IMR-90 (cell line): ENCODE results near the gene COL9A3. TPM values are rescaled to one million over a fixed set of nuclear protein-coding genes. Genes with fewer than 3 reads are reported as not detected.

Experiments used
- ATAC-seq: fragments of 200-7000 bp; cut with Tn5 transposase; 2 replicates; pipeline ENCODE4 v1.9.1; 2020; ENCODE audit warnings: low read depth, mild to moderate bottlenecking, moderate library complexity
- BruUV-seq: library from RNA; stranded (reverse); fragments of 400-500 nt; replicated peaks from 2 replicates; lab custom pipeline; 2021; lab: Mats Ljungman, UMichigan
- CTCF ChIA-PET: fragments of 300-600 bp; formaldehyde crosslinking; extraction: SDS; loops from one replicate; lab custom pipeline; 2021; ENCODE audit warnings: antibody characterized with exemption; lab: Yijun Ruan, JAX
- POLR2A ChIA-PET: fragments of 300-600 bp; sonication (Branson Sonifier 250); formaldehyde crosslinking; loops from one replicate; lab custom pipeline; 2022; ENCODE audit warnings: antibody characterized with exemption; ENCODE audit not compliant: unreplicated experiment; lab: Charles Lee
- DNase-seq: peaks from one replicate; pipeline ENCODE4 v3.0.0; 2013
- H2AFZ ChIP-seq: replicated peaks from 2 replicates; pipeline ENCODE3; 2013; ENCODE audit warnings: low read length, mild to moderate bottlenecking; ENCODE audit not compliant: poor library complexity
- H2AK5ac ChIP-seq: 2 replicates; pipeline ENCODE4 v1.6.1; 2013; ENCODE audit warnings: low read depth, low read length, inconsistent platforms
- H2AK9ac ChIP-seq: replicated peaks from 2 replicates; pipeline ENCODE3; 2013; ENCODE audit warnings: mild to moderate bottlenecking, low read depth, low read length, moderate library complexity; ENCODE audit not compliant: poor library complexity
- H2BK120ac ChIP-seq: 2 replicates; pipeline ENCODE4 v1.6.1; 2013; ENCODE audit warnings: low read depth, low read length, inconsistent platforms
- H2BK15ac ChIP-seq: 3 replicates; pipeline ENCODE4 v1.6.1; 2013; ENCODE audit warnings: low read depth, low read length, inconsistent platforms
- H2BK20ac ChIP-seq: 2 replicates; pipeline ENCODE4 v1.6.1; 2013; ENCODE audit warnings: low read depth, mild to moderate bottlenecking, inconsistent platforms, low read length, moderate library complexity
- H2BK5ac ChIP-seq: 2 replicates; pipeline ENCODE4 v1.6.1; 2013; ENCODE audit warnings: mild to moderate bottlenecking, low read depth, low read length, inconsistent platforms; ENCODE audit not compliant: poor library complexity, severe bottlenecking
- H3K14ac ChIP-seq: replicated peaks from 2 replicates; pipeline ENCODE4 v1.6.1; 2013; ENCODE audit warnings: low read depth, low read length, inconsistent platforms
- H3K18ac ChIP-seq: 2 replicates; pipeline ENCODE4 v1.6.1; 2013; ENCODE audit warnings: low read depth, low read length, control low read depth
- H3K23ac ChIP-seq: 2 replicates; pipeline ENCODE4 v1.6.1; 2013; ENCODE audit warnings: low read depth, low read length, inconsistent platforms
- H3K27ac ChIP-seq: 2 replicates; pipeline ENCODE4 v1.5.1; 2013; ENCODE audit warnings: mild to moderate bottlenecking, control low read depth, low read length; ENCODE audit not compliant: insufficient read depth
- H3K27me3 ChIP-seq: 2 replicates; pipeline ENCODE4 v1.6.1; 2013; ENCODE audit warnings: low read length; ENCODE audit not compliant: control insufficient read depth, insufficient read depth
- H3K36me3 ChIP-seq: 2 replicates; pipeline ENCODE4 v1.6.1; 2013; ENCODE audit warnings: low read length, mixed read lengths; ENCODE audit not compliant: control insufficient read depth, insufficient read depth
- H3K4ac ChIP-seq: 2 replicates; pipeline ENCODE4 v1.6.1; 2013; ENCODE audit warnings: low read depth, low read length, inconsistent platforms
- H3K4me1 ChIP-seq: 2 replicates; pipeline ENCODE4 v1.6.1; 2013; ENCODE audit warnings: low read length, mixed read lengths; ENCODE audit not compliant: control insufficient read depth, insufficient read depth
- H3K4me2 ChIP-seq: 2 replicates; pipeline ENCODE4 v1.6.1; 2013; ENCODE audit warnings: low read depth, mild to moderate bottlenecking, control low read depth, low read length, moderate library complexity
- H3K4me3 ChIP-seq: 2 replicates; pipeline ENCODE4 v1.5.1; 2013; ENCODE audit warnings: low read depth, mild to moderate bottlenecking, control low read depth, low read length, moderate library complexity; ENCODE audit not compliant: insufficient read depth
- H3K56ac ChIP-seq: 2 replicates; pipeline ENCODE4 v1.6.1; 2013; ENCODE audit warnings: low read length, inconsistent platforms; ENCODE audit not compliant: insufficient read depth; ENCODE audit errors: extremely low read depth
- H3K79me1 ChIP-seq, 2 experiments: 2 replicates each; pipeline ENCODE4 v1.6.1; 2013; ENCODE audit warnings: low read length in 2 of 2, inconsistent platforms in 1 of 2, low read depth in 1 of 2
- H3K9ac ChIP-seq: 2 replicates; pipeline ENCODE4 v1.6.1; 2013; ENCODE audit warnings: low read depth, low read length, control low read depth
- H3K9me1 ChIP-seq: 2 replicates; pipeline ENCODE4 v1.6.1; 2013; ENCODE audit warnings: low read length, inconsistent platforms; ENCODE audit not compliant: insufficient read depth
- H3K9me3 ChIP-seq: 2 replicates; pipeline ENCODE4 v1.6.1; 2013; ENCODE audit warnings: low read length; ENCODE audit not compliant: control insufficient read depth, insufficient read depth
- H4K20me1 ChIP-seq: 2 replicates; pipeline ENCODE4 v1.6.1; 2013; ENCODE audit warnings: low read length, inconsistent platforms; ENCODE audit not compliant: insufficient read depth
- H4K5ac ChIP-seq: 2 replicates; pipeline ENCODE4 v1.6.1; 2013; ENCODE audit warnings: mild to moderate bottlenecking, low read depth, low read length, control low read depth
- H4K8ac ChIP-seq, 2 experiments: 2 replicates each; pipeline ENCODE4 v1.6.1; 2013; ENCODE audit warnings: low read depth in 2 of 2, low read length in 2 of 2, control low read depth in 1 of 2, inconsistent platforms in 1 of 2
- H4K91ac ChIP-seq: 2 replicates; pipeline ENCODE4 v1.6.1; 2013; ENCODE audit warnings: low read depth, low read length, inconsistent platforms; ENCODE audit not compliant: insufficient read depth
- BHLHE40 ChIP-seq: fragments of 150-350 bp; IDR thresholded peaks from 2 replicates; pipeline ENCODE4 v1.6.1; 2016; ENCODE audit warnings: mild to moderate bottlenecking, low read depth, low read length
- MAFK ChIP-seq: IDR thresholded peaks from 2 replicates; pipeline ENCODE4 v1.6.1; 2012; ENCODE audit warnings: low read depth, low read length, improper control_type of control experiment
- RCOR1 ChIP-seq: IDR thresholded peaks from 2 replicates; pipeline ENCODE4 v1.6.1; 2012; ENCODE audit warnings: mild to moderate bottlenecking, low read length, improper control_type of control experiment; ENCODE audit not compliant: insufficient replicate concordance
- WGBS, 2 experiments: methylation state at CpG; one replicate each; pipeline versions ENCODE4 v1.1.5 to v1.1.7; 2013; ENCODE audit warnings: missing lambda C conversion rate in 2 of 2; ENCODE audit not compliant: insufficient read length in 1 of 2; ENCODE audit errors: extremely low coverage in 2 of 2; 5-methylcytosine and 5-hydroxymethylcytosine counted together
- dilution Hi-C: fragments of 300-500 bp; cut with HindIII; formaldehyde crosslinking; loops from one replicate; pipeline ENCODE4 v1.14.3; 2018; ENCODE audit warnings: low sequenced_read_pairs; ENCODE audit not compliant: unreplicated experiment
- in situ Hi-C: fragments of 300-500 bp; cut with MboI; formaldehyde crosslinking; loops from 3 replicates; pipeline ENCODE4 v1.14.3; 2019; ENCODE audit warnings: low sequenced_read_pairs, inconsistent platforms, mixed read lengths
- intact Hi-C: fragments of 100-400 bp; cut with micrococcal nuclease; formaldehyde crosslinking; loops from 2 replicates; pipeline ENCODE4 v1.10.0; 2022
- polyA plus RNA-seq, 3 experiments: library from polyadenylated mRNA; depleted of rRNA; stranded (reverse); fragments of >200 nt; gene quantifications; 2 replicates each; pipeline ENCODE4 v1.2.3, GENCODE V29; 2012; ENCODE audit warnings: low replicate concordance in 1 of 3
- total RNA-seq: library from RNA; depleted of rRNA; stranded (reverse); fragments of >200 nt; gene quantifications from 2 replicates; pipeline ENCODE4 v1.2.3, GENCODE V29; 2012
- TF ChIP-seq, protein P1 (sequence below): fragments of 150-350 bp; IDR thresholded peaks from 2 replicates; pipeline ENCODE4 v1.6.1; 2016; ENCODE audit warnings: low read depth, mild to moderate bottlenecking, low read length, moderate library complexity, borderline replicate concordance

The COL9A3 gene
- total and polyA plus RNA-seq, 2 of the 4 experiments (the other 2 are of a cell fraction): 0.36 to 1.4 TPM

DNA sequence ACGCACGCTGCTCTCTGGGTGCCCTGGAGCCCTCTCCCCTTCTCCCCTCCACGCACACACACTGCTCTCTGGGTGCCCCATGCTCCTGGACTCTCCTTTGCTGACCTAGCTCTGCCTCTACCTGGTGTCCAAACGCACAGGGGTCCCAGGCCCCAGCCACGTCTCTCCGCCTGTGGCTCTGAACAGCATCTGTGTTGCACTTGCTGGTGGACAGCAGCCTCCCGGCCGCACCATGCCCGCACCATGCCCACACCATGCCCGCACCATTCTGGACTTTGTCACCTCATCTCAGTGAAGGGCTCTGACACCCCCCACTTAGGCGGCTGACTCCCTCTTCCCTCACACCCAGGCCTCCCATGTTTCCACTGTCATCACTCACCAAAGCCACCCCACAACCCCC, 23.0 kb downstream of the COL9A3 start:
- in situ Hi-C loops: no loop called here
- Histone ChIP-seq H3K36me3 (no peaks in the 10 kb centered on the region), H3K4me3 (no peak overlapping the region), H2BK20ac (no peak overlapping the region), H3K9me1 (no peaks in the 10 kb centered on the region), H3K56ac (no peak overlapping the region), H3K27me3 (no peaks in the 10 kb centered on the region; the same call in 1 of the 2 replicates), H3K4ac (no peak overlapping the region), H3K18ac (no peak overlapping the region), H2BK120ac (no peak overlapping the region), H3K9me3 (no peaks in the 10 kb centered on the region), H2AK9ac (no peak overlapping the region), H3K14ac (no peak overlapping the region), H3K9ac (no peak overlapping the region), H2BK15ac (no peak overlapping the region), H3K4me2 (no peak overlapping the region), H4K20me1 (no peaks in the 10 kb centered on the region), H4K8ac (no peak overlapping the region), H2AFZ (no peak overlapping the region), H4K91ac (no peak overlapping the region), H3K79me1 (no peaks in the 10 kb centered on the region), H3K23ac (no peak overlapping the region), H2BK5ac (no peak overlapping the region), H2AK5ac (no peak overlapping the region), H3K27ac (no peak overlapping the region), H4K5ac (no peak overlapping the region), H3K4me1 (0 out of 2 replicates have a peak, but pooled peaks cover 2% of the 10 kb centered on the region)
- WGBS, 2 experiments: 87% methylated on average over 8 of the region's 11 CpGs; no CpG with 5 or more reads in 1 of the 2 experiments
- no TSS peak for BruUV-seq
- intact Hi-C loops: no loop called here
- dilution Hi-C loops: no loop called here
- DNase-seq: no peak
- ChIA-PET POLR2A (no interaction called here), CTCF (no interaction called here)
- ATAC-seq: no peak
- TF ChIP-seq MAFK (no peak), BHLHE40 (no peak), RCOR1 (no peak)
- TF ChIP-seq, protein P1, sequence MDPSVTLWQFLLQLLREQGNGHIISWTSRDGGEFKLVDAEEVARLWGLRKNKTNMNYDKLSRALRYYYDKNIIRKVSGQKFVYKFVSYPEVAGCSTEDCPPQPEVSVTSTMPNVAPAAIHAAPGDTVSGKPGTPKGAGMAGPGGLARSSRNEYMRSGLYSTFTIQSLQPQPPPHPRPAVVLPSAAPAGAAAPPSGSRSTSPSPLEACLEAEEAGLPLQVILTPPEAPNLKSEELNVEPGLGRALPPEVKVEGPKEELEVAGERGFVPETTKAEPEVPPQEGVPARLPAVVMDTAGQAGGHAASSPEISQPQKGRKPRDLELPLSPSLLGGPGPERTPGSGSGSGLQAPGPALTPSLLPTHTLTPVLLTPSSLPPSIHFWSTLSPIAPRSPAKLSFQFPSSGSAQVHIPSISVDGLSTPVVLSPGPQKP: no peak
